Astrocyte (in vitro differentiated cells and primary cell): Measurements from ENCODE around the gene HBG2. TPM values are rescaled to one million over a fixed set of nuclear protein-coding genes. Genes with fewer than 3 reads are reported as not detected.

Source experiments
- DNase-seq: peaks from one replicate; pipeline ENCODE4 v3.0.0-alpha.2; 2010; ENCODE audit warnings: low read depth
- FAIRE-seq: peaks from 2 replicates; lab custom pipeline; 2011; peaks lifted over from hg19 to GRCh38; lab: Jason Lieb, UNC
- H2AFZ ChIP-seq: 2 replicates; pipeline ENCODE4 v1.6.0; 2012; ENCODE audit warnings: low read depth, low read length, inconsistent platforms
- H3K27ac ChIP-seq: 2 replicates; pipeline ENCODE4 v1.5.1; 2011; ENCODE audit warnings: low read depth, low read length, inconsistent platforms
- H3K27me3 ChIP-seq: 2 replicates; pipeline ENCODE4 v1.6.0; 2011; ENCODE audit warnings: low read length, inconsistent platforms; ENCODE audit not compliant: insufficient read depth
- H3K36me3 ChIP-seq: 2 replicates; pipeline ENCODE4 v1.5.1; 2011; ENCODE audit warnings: low read length, inconsistent platforms; ENCODE audit not compliant: insufficient read depth
- H3K4me1 ChIP-seq: 2 replicates; pipeline ENCODE4 v1.5.1; 2011; ENCODE audit warnings: low read length, inconsistent platforms; ENCODE audit not compliant: insufficient read depth
- H3K4me2 ChIP-seq: 2 replicates; pipeline ENCODE4 v1.6.0; 2012; ENCODE audit warnings: low read length, inconsistent platforms
- H3K4me3 ChIP-seq: 2 replicates; pipeline ENCODE4 v1.5.1; 2011; ENCODE audit warnings: low read depth, mild to moderate bottlenecking, low read length, inconsistent platforms; ENCODE audit not compliant: insufficient read depth
- H3K79me2 ChIP-seq: 2 replicates; pipeline ENCODE4 v1.6.0; 2012; ENCODE audit warnings: mild to moderate bottlenecking, low read length, inconsistent platforms; ENCODE audit not compliant: insufficient read depth
- H3K9ac ChIP-seq: 2 replicates; pipeline ENCODE4 v1.6.0; 2012; ENCODE audit warnings: mild to moderate bottlenecking, low read length, inconsistent platforms
- H3K9me3 ChIP-seq: 2 replicates; pipeline ENCODE4 v1.5.1; 2012; ENCODE audit warnings: low read depth, mild to moderate bottlenecking, low read length, inconsistent platforms; ENCODE audit not compliant: insufficient read depth
- H4K20me1 ChIP-seq: 2 replicates; pipeline ENCODE4 v1.6.0; 2012; ENCODE audit warnings: low read length, inconsistent platforms; ENCODE audit not compliant: insufficient read depth
- H3K27ac Mint-ChIP-seq: one replicate; pipeline ENCODE4 v1.8.0; 2021; ENCODE audit warnings: mild to moderate bottlenecking, mixed read lengths; ENCODE audit not compliant: unreplicated experiment
- H3K27me3 Mint-ChIP-seq: one replicate; pipeline ENCODE4 v1.8.0; 2021; ENCODE audit warnings: low read depth, mixed read lengths; ENCODE audit not compliant: unreplicated experiment
- H3K36me3 Mint-ChIP-seq: one replicate; pipeline ENCODE4 v1.8.0; 2021; ENCODE audit warnings: low read depth, mixed read lengths; ENCODE audit not compliant: unreplicated experiment
- H3K4me1 Mint-ChIP-seq: one replicate; pipeline ENCODE4 v1.8.0; 2021; ENCODE audit warnings: low read depth, mixed read lengths; ENCODE audit not compliant: unreplicated experiment
- H3K4me3 Mint-ChIP-seq: one replicate; pipeline ENCODE4 v1.8.0; 2021; ENCODE audit warnings: mild to moderate bottlenecking, moderate library complexity, mixed read lengths; ENCODE audit not compliant: unreplicated experiment
- H3K9me3 Mint-ChIP-seq: one replicate; pipeline ENCODE4 v1.8.0; 2021; ENCODE audit warnings: mild to moderate bottlenecking, mixed read lengths; ENCODE audit not compliant: unreplicated experiment
- EZH2 ChIP-seq: IDR thresholded peaks from 2 replicates; pipeline ENCODE4 v1.6.1; 2012; ENCODE audit warnings: mild to moderate bottlenecking, low read length, inconsistent platforms; ENCODE audit not compliant: insufficient read depth
- total RNA-seq: library from RNA; stranded (reverse); gene quantifications from 2 replicates; pipeline ENCODE4 v1.2.1, GENCODE V29; 2021
- TF ChIP-seq, protein P1 (sequence below): IDR thresholded peaks from 2 replicates; pipeline ENCODE4 v1.5.1; 2011; ENCODE audit warnings: low read depth, mild to moderate bottlenecking, inconsistent platforms, low read length, moderate library complexity; ENCODE audit not compliant: insufficient read depth

Gene HBG2
- total RNA-seq, 1 donor from 2014 or later, result not detected

DNA sequence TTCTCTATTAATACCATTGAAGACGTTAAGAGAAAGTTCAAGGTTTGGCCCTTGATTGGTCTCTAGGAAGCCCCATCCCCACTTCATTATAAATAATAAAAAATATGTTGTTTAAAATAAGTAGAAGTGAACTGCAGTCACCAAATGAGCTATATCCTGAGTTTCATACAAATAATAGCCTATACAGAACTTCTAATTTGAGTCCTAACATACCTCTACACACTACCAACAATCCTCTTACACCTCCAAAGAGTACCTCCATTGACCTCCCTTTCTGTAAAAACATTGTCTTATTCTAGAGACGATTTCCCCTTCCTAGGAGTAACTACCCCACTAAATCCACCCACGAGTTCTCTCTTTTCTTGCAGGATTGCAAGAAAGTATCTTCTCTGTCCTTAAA is 13.1 kb downstream of the HBG2 start:
- H3K4me1 ChIP-seq, result no peaks in the 10 kb centered on the region
- no peak overlapping the region for H3K9ac ChIP-seq
- H2AFZ ChIP-seq, result no peak overlapping the region
- no peaks in the 10 kb centered on the region for H3K36me3 ChIP-seq
- H3K36me3 Mint-ChIP-seq, result no peaks in the 10 kb centered on the region
- H3K27ac Mint-ChIP-seq, result no peak overlapping the region
- FAIRE-seq, result no peak
- H3K4me1 Mint-ChIP-seq, result no peaks in the 10 kb centered on the region
- H3K27me3 ChIP-seq, result no peaks in the 10 kb centered on the region
- no peaks in the 10 kb centered on the region for H3K9me3 ChIP-seq
- no peak overlapping the region for H3K27ac ChIP-seq
- H3K4me2 ChIP-seq, result no peak overlapping the region
- no peaks in the 10 kb centered on the region for H3K9me3 Mint-ChIP-seq
- no peaks in the 10 kb centered on the region for H3K79me2 ChIP-seq
- DNase-seq, result no peak
- no peak overlapping the region for H3K4me3 Mint-ChIP-seq
- H4K20me1 ChIP-seq, result no peaks in the 10 kb centered on the region
- TF ChIP-seq, protein P1, sequence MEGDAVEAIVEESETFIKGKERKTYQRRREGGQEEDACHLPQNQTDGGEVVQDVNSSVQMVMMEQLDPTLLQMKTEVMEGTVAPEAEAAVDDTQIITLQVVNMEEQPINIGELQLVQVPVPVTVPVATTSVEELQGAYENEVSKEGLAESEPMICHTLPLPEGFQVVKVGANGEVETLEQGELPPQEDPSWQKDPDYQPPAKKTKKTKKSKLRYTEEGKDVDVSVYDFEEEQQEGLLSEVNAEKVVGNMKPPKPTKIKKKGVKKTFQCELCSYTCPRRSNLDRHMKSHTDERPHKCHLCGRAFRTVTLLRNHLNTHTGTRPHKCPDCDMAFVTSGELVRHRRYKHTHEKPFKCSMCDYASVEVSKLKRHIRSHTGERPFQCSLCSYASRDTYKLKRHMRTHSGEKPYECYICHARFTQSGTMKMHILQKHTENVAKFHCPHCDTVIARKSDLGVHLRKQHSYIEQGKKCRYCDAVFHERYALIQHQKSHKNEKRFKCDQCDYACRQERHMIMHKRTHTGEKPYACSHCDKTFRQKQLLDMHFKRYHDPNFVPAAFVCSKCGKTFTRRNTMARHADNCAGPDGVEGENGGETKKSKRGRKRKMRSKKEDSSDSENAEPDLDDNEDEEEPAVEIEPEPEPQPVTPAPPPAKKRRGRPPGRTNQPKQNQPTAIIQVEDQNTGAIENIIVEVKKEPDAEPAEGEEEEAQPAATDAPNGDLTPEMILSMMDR, result no peak
- TF ChIP-seq EZH2, result no peak
- H3K4me3 ChIP-seq, result no peak overlapping the region
- no peaks in the 10 kb centered on the region for H3K27me3 Mint-ChIP-seq

DNA sequence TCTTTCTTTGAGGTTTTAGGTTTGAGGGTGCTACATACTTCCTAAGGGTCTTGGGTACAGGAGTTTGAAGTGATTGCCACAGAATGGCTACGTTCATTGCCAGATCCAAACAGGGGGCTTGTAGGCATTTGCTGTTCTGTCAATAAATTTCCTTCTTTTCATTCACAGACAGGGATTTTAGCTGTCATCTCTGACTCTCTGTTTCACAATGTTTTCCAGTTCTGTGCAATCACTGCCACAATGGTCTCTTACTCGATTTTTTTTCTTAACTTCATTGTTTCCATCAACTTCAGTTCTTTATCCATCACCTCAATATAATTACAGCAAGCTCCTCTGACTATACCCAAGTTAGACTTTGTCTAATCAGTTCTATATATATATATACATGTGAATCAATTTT is 14.1 kb downstream of the HBG2 start:
- H3K4me3 ChIP-seq, result no peak overlapping the region
- H3K4me2 ChIP-seq, result no peak overlapping the region
- H3K4me1 ChIP-seq, result no peaks in the 10 kb centered on the region
- Mint-ChIP-seq H3K36me3 (no peaks in the 10 kb centered on the region), H3K27ac (no peak overlapping the region), H3K4me1 (no peaks in the 10 kb centered on the region), H3K9me3 (no peaks in the 10 kb centered on the region), H3K4me3 (no peak overlapping the region), H3K27me3 (no peaks in the 10 kb centered on the region)
- H3K27ac ChIP-seq, result no peak overlapping the region
- no peaks in the 10 kb centered on the region for H3K27me3 ChIP-seq
- no peak overlapping the region for H3K9ac ChIP-seq
- no peak for DNase-seq
- H4K20me1 ChIP-seq, result no peaks in the 10 kb centered on the region
- no peak overlapping the region for H2AFZ ChIP-seq
- no peaks in the 10 kb centered on the region for H3K79me2 ChIP-seq
- H3K36me3 ChIP-seq, result no peaks in the 10 kb centered on the region
- FAIRE-seq, result no peak
- no peaks in the 10 kb centered on the region for H3K9me3 ChIP-seq
- no peak for TF ChIP-seq EZH2
- TF ChIP-seq, protein P1, result no peak

DNA sequence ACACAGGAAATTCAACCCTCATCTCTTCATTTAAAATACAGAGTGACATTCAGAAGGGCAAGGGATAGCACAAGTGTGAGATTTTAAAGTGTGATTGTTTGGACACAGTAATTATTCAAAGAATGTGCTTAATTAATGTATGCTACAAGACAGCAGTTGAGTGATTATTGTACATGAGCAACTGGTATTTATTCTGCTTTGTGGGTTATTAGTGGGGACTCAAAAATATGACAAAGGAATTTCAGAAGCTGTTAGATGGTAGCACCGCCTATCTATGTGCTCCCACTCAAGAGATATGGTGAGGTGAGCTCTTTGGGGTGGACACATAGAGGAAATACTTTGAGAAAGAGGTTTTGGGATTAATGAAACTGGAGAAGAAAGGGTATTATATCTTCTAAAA is 14.5 kb downstream of the HBG2 start:
- H3K4me3 Mint-ChIP-seq, result no peak overlapping the region
- TF ChIP-seq, protein P1, result no peak
- no peak for TF ChIP-seq EZH2
- no peak for FAIRE-seq

More for the DNA sequence above, 14.5 kb downstream of the HBG2 start:
- Mint-ChIP-seq H3K36me3 (no peaks in the 10 kb centered on the region), H3K27ac (no peak overlapping the region), H3K4me1 (no peaks in the 10 kb centered on the region), H3K27me3 (peaks cover 1% of the 10 kb centered on the region), H3K9me3 (no peaks in the 10 kb centered on the region)
- Histone ChIP-seq H3K4me3 (no peak overlapping the region), H3K9me3 (no peaks in the 10 kb centered on the region), H3K79me2 (no peaks in the 10 kb centered on the region), H3K4me2 (no peak overlapping the region), H3K27me3 (no peaks in the 10 kb centered on the region), H3K36me3 (no peaks in the 10 kb centered on the region), H3K4me1 (no peaks in the 10 kb centered on the region), H2AFZ (no peak overlapping the region), H4K20me1 (no peaks in the 10 kb centered on the region), H3K9ac (no peak overlapping the region), H3K27ac (no peak overlapping the region)
- DNase-seq, result no peak
